Measurements from ENCODE around the gene IWS1.
"Not testable (repeated sequence)": the region's sequence is repeated elsewhere in the genome, so short reads cannot be mapped to it uniquely, and the experiment has no call there.

IWS1 gene

GRCh38 chr2:127526132-127527000 lies at the start of gene IWS1:
Gene IWS1, minus strand, starts transcription at chr2:127526489. Its CDS starts 281 bp downstream, at chr2:127526208.
- DNase-seq, result peak; percentile 91

- no peak for DNase-seq
These were observed 49.7 kb upstream of the IWS1 start for GRCh38 chr2:127575941-127576432.

GRCh38 chr2:127575185-127575765 lies 49.0 kb upstream of the IWS1 start:
- DNase-seq, result peak; percentile 53

DNA sequence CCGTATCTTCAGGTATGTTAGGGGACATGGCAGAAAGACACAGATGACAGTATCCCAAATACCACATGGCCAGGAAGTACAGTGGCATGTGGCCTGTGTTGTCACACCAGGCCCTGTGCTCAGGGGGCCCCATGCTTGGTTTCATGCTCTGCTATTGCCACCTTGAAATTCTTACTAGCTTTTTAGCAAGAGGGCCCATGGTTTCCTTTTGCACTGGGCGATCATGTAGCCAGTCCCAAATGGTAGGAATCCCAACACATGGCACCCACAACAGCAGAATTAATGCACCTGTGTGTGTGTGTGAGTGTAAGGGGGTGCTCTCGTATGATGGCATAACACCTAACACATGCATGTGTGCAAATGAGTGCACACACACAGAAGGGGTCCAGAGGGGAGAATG lies 48.4 kb upstream of the IWS1 start:
- DNase-seq, result no peak

DNA sequence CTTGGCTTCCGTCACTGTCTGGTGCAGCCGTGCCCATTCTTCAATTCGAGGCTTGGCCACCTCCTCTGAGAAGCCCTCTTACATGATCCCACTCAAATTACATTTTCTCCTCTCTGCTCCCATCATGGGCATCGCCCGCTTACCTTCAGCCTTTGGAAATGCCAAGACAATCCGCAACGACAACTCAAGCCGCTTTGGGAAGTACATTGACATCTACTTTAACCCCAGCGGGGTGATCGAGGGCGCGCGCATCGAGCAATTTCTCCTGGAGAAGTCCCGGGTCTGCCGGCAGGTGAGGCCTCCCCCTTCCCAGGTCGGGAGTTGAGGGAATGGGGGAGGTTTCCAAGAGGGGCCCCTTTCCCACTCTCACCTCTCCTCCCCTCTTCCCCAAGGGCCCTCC lies 47.5 kb upstream of the IWS1 start:
- DNase-seq, result no peak

GRCh38 chr2:127573298-127573697 lies 47.0 kb upstream of the IWS1 start:
- DNase-seq, result no peak

- no peak for DNase-seq
These were observed 46.6 kb upstream of the IWS1 start for GRCh38 chr2:127572841-127573240.

DNA sequence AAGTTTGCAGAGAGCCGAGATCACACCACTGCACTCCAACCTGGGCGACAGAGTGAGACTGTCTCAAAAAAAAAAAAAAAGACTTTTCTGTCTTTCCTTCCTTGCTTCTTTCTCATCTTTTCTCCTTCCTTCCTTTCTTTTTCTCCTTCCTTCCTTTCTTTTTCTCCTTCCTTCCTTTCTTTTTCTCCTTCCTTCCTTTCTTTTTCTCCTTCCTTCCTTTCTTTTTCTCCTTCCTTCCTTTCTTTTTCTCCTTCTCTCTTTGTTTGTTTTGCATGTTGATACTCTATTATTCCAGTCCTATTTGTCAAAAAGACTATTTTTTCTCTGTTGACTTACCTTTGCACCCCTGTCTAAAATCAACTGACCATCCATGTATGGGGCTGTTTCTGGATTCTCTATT lies 46.1 kb upstream of the IWS1 start:
- DNase-seq, result not testable (repeated sequence)

GRCh38 chr2:127570282-127571250 lies 44.3 kb upstream of the IWS1 start:
- DNase-seq, result no peak

DNA sequence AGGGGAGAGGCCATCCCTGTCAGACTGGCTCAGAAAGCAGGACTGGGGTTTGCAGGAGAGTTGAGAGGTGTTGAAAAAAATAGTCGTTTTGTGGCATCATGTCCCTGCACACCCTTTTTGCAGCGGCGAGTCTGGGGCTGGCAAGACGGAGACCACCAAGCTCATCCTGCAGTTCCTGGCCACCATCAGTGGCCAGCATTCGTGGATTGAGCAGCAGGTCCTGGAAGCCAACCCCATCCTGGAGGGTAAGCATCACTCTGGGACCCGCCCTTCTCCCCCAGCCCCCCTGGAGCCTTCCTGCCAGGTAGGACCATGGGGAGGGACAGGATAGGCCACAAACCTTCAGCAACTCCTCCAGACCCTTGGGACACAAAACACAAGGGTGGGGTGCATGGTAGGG lies 43.4 kb upstream of the IWS1 start:
- DNase-seq, result no peak

DNA sequence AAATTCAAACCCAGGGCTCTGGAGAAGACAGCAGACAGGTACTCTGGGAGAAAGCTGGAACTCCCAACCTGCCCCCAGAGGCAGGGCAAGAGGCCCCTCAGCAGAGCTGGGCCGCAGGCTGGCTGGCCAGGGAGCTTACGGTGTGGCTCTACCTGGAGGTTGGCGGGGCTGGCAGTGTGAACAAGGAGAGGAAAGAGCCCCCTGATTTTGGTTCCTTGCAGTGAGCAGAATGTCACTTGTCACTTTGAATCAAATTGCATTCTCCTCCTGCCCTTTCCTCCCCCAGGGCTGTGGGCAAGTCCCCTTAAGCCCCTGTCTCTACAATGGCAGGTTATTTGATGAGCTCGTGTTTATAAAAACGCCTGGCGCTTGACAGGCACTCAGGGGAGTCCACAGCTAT lies 41.8 kb upstream of the IWS1 start:
- DNase-seq, result no peak

GRCh38 chr2:127567351-127567854 lies 41.1 kb upstream of the IWS1 start:
- DNase-seq, result no peak

DNA sequence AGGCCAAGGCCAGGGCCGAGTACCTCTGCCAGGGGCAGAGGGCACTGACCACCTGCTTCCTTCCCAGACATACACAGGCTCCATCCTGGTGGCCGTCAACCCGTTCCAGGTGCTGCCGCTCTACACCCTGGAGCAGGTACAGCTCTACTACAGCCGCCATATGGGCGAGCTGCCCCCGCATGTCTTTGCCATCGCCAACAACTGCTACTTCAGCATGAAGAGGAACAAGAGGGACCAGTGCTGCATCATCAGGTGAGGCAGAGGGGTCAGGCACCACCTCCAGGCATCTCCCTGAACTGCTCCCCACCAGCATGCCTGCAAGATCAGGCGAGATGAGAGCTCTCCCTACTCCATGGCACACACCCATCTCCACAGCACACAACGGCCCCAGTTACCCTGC lies 40.3 kb upstream of the IWS1 start:
- no peak for DNase-seq

DNA sequence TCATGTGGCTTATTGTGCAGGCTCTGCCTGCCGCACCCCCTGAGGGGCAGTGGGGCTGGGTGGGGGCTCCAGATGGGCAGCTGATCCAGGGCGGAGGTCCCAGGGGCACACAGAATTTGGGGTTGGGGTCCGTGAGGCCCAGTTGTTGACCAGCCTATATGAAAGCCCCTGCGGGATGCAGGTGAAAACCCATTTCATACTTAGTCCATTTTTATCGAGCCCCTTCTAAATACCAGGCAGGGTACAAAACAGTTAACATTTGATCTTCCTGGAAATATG lies 39.8 kb upstream of the IWS1 start:
- no peak for DNase-seq

DNA sequence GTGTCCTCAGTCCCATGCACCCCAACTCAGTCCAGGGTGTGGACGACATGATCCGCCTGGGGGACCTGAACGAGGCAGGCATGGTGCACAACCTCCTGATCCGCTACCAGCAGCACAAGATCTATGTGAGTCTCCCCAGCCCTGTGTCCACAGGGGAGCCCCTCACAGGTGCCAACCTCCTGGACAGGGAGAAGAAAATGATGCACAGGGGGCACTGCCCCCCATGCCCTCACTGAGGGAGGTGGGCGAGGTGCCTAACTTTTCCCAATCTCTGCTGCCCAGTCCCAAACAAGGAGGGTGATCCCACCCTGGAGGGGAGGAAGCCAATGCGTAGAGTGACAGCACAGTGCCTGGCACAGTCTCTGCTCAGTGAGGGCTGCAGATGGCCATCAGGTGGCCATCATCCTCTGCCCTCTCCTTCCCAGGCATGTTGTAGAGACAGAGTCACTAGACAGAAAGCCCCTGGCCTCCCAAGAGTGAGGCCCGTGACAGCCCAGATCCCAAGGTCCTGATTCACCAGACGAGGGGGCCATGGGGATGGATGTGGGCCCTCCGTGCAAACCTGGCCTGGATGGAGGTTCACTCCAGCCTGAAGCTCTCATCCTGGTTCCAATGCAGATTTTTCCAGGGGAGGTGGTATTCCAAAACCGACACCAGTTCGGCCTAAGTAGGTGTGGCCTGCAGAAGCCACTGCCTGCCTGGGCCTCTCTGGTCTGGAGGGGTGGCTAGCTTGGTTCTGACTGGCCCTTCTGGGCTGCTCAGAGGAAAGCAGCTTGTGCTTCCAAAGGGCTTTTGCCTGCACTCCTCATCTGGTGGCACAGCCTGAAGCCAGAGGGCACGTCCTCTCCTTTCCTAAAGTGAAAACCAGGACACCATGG lies 39.2 kb upstream of the IWS1 start:
- no peak for DNase-seq

DNA sequence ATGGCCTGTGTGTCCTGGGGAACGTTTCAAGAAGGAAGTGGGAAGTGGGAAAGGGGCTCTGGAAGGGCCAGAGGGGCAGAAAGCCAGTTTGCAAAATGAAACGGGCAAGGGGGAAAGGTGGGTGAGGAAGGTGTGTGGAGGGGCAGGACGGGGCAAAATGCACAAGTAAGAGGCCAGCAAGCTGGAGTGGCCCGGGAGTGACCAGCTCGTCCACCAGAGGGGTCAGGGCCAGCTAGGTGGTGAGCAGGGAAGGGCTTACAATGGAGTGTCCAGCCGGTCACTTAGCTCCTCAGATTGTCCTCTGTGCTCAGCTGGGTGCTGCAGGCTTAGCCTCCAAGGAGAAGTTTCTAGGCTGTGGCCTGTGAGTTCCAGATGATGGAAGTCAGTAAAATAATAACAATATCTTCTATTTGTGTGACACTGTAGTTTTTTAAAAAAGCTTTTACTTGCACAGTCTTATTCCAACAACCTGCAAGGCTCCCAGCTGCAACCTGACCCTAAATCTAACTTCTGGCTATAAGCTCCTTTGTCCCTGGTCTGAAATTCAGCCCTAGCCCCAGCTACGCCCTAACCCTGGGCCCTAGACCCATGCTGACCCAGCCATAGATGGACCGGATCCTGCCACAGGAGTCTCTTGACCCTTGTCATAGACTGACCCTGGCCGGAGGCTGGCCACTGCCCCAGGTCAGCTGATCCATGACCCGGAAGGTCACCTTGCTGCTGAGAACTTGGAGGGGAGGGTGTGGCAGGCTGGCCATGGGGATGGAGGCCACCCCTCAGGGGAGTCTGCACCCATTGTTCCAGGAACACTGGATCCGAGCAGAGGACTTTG lies 38.4 kb upstream of the IWS1 start:
- DNase-seq, result no peak

GRCh38 chr2:127563458-127564428 lies 37.5 kb upstream of the IWS1 start:
- no peak for DNase-seq

- no peak for DNase-seq
These were observed 36.6 kb upstream of the IWS1 start for GRCh38 chr2:127562936-127563335.

DNA sequence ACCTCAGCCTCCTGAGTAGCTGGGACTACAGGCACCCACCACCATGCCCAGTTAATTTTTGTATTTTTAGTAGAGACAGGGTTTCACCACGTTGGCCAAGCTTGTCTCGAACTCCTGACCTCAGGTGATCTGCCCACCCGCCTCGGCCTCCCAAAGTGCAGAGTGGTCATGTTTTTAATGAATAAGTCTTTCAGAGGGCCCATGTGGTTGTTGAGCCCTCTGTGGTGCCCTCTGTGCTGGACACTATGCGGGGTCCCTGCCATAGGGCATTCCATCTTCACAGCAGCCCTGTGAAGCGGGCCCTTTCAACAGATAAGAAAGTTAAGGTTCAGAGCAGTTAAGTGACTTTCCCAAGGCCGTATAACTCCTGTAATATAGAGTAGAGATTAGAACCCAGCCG lies 35.1 kb upstream of the IWS1 start:
- DNase-seq, result no peak

DNA sequence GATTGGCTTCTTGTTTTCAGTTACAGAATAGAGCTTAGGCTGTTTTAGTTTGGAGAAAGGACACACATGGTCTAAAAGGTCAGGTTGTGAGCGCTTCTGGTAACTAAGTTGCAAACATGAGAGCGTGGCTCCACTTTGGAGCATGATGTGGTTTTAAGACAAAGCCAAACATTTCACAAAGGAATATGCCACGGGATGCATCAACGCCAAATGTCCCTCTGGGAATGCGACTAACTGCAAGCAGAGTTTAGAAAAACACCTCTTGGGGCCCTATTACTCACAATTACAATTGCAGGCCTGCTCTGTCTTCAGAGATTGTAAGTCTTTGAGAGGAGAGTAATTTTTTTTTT lies 34.6 kb upstream of the IWS1 start:
- DNase-seq, result no peak

Data from SIG-M5 (cell line).